PC-3 (cell line): ENCODE results near the gene HAPLN3. TPM values are rescaled to one million over a fixed set of nuclear protein-coding genes. Genes with fewer than 3 reads are reported as not detected.

ENCODE experiments used
- ATAC-seq: fragments of 200-7000 bp; cut with Tn5 transposase; 2 replicates; pipeline ENCODE4 v1.9.1; 2020; ENCODE audit warnings: mild to moderate bottlenecking, moderate library complexity
- BruUV-seq: library from RNA; stranded (reverse); fragments of 400-500 nt; replicated peaks from 2 replicates; lab custom pipeline; 2021; lab: Mats Ljungman, UMichigan
- CTCF ChIA-PET: fragments of 300-600 bp; sonication (Branson Sonifier 250); formaldehyde crosslinking; loops from one replicate; lab custom pipeline; 2022; ENCODE audit warnings: antibody characterized with exemption; lab: Charles Lee
- POLR2A ChIA-PET: fragments of 300-600 bp; sonication (Branson Sonifier 250); formaldehyde crosslinking; loops from one replicate; lab custom pipeline; 2022; ENCODE audit warnings: antibody characterized with exemption; ENCODE audit not compliant: unreplicated experiment; lab: Charles Lee
- DNase-seq: peaks from one replicate; pipeline ENCODE4 v3.0.0-alpha.2; 2015
- H2AFZ ChIP-seq: fragments of 300-600 bp; sonication (generic); 2 replicates; pipeline ENCODE4 v1.6.0; 2016; ENCODE audit warnings: antibody characterized with exemption, low read length
- H3F3A ChIP-seq: fragments of 300-600 bp; sonication (generic); one replicate; pipeline ENCODE4 v1.6.0; 2017; ENCODE audit warnings: antibody characterized with exemption, low read length, control low read depth, mild to moderate bottlenecking; ENCODE audit not compliant: unreplicated experiment
- H3K27ac ChIP-seq: fragments of 300-600 bp; sonication (generic); 2 replicates; pipeline ENCODE4 v1.5.1; 2016; ENCODE audit warnings: mild to moderate bottlenecking, low read length
- H3K27me3 ChIP-seq: fragments of 300-600 bp; sonication (generic); 2 replicates; pipeline ENCODE4 v1.6.1; 2016; ENCODE audit warnings: low read length, mixed read lengths
- H3K36me3 ChIP-seq: fragments of 300-600 bp; sonication (generic); 2 replicates; pipeline ENCODE4 v1.6.1; 2016; ENCODE audit warnings: low read depth, mixed run types, low read length, mixed read lengths
- H3K4me1 ChIP-seq: fragments of 300-600 bp; sonication (generic); 2 replicates; pipeline ENCODE4 v1.5.1; 2016; ENCODE audit warnings: low read length; ENCODE audit not compliant: insufficient read depth
- H3K4me2 ChIP-seq: fragments of 300-600 bp; sonication (generic); 2 replicates; pipeline ENCODE4 v1.6.0; 2016; ENCODE audit warnings: low read length
- H3K4me3 ChIP-seq: fragments of 300-600 bp; sonication (generic); 2 replicates; pipeline ENCODE4 v1.5.1; 2016; ENCODE audit warnings: mild to moderate bottlenecking, low read length, mixed read lengths
- H3K79me2 ChIP-seq: fragments of 300-600 bp; sonication (generic); 2 replicates; pipeline ENCODE4 v1.6.1; 2017; ENCODE audit warnings: low read length, mixed read lengths
- H3K9ac ChIP-seq: fragments of 300-600 bp; sonication (generic); 2 replicates; pipeline ENCODE4 v1.6.0; 2016; ENCODE audit warnings: mild to moderate bottlenecking, low read length
- H3K9me2 ChIP-seq: fragments of 300-600 bp; sonication (generic); replicated peaks from 2 replicates; pipeline ENCODE4 v1.6.1; 2016; ENCODE audit warnings: mixed run types, low read length, mixed read lengths
- H3K9me3 ChIP-seq: fragments of 300-600 bp; sonication (generic); 2 replicates; pipeline ENCODE4 v1.6.1; 2016; ENCODE audit warnings: low read length, mixed read lengths
- H4K20me1 ChIP-seq: fragments of 300-600 bp; sonication (generic); 2 replicates; pipeline ENCODE4 v1.6.1; 2016; ENCODE audit warnings: low read length, mixed read lengths
- CTCF ChIP-seq: fragments of 300-600 bp; sonication (generic); conservative IDR thresholded peaks from 2 replicates; pipeline ENCODE4 v1.5.1; 2017; ENCODE audit warnings: antibody characterized with exemption, low read depth, mild to moderate bottlenecking, low read length
- EZH2 ChIP-seq: fragments of 300-600 bp; sonication (generic); IDR thresholded peaks from one replicate; pipeline ENCODE4 v1.6.1; 2017; ENCODE audit warnings: antibody characterized with exemption, mild to moderate bottlenecking, low read length; ENCODE audit not compliant: unreplicated experiment
- EZH2phosphoT487 ChIP-seq: fragments of 300-600 bp; sonication (generic); IDR thresholded peaks from 2 replicates; pipeline ENCODE4 v1.6.1; 2018; ENCODE audit warnings: mild to moderate bottlenecking, antibody characterized with exemption, low read length, borderline replicate concordance
- intact Hi-C: fragments of 100-400 bp; cut with micrococcal nuclease; formaldehyde crosslinking; loops from 2 replicates; pipeline ENCODE4 v1.9.0; 2023
- total RNA-seq: library from RNA; depleted of rRNA; stranded (reverse); fragments of >200 nt; gene quantifications from 2 replicates; pipeline ENCODE4 v1.2.3, GENCODE V29; 2014

Gene HAPLN3
- total RNA-seq, 1 experiment from 2014 or later, result 1.1 TPM

GRCh38 chr15:88832820-88833730 is 62.3 kb downstream of the HAPLN3 start:
- Histone ChIP-seq H3F3A (no peaks in the 10 kb centered on the region), H3K27ac (no peak overlapping the region), H3K36me3 (no peaks in the 10 kb centered on the region), H2AFZ (no peak overlapping the region), H4K20me1 (no peaks in the 10 kb centered on the region), H3K4me2 (no peak overlapping the region), H3K9ac (no peak overlapping the region), H3K9me2 (no peaks in the 10 kb centered on the region), H3K9me3 (no peaks in the 10 kb centered on the region), H3K4me1 (peaks cover 18% of the 10 kb centered on the region), H3K27me3 (no peaks in the 10 kb centered on the region), H3K79me2 (no peaks in the 10 kb centered on the region), H3K4me3 (no peak overlapping the region)
- TF ChIP-seq CTCF, result no peak
- no peak for TF ChIP-seq EZH2phosphoT487
- TF ChIP-seq EZH2, result no peak
- CTCF ChIA-PET, result interaction anchor here (0.6 kb wide), 1 partner anchor 132 kb away, joined by 3 read pairs; no protein-coding TSS in a partner anchor
- no peak for DNase-seq
- ATAC-seq, result no peak
- POLR2A ChIA-PET, result no interaction called here
- intact Hi-C loops, result loop anchor here (10.0 kb wide), 1 partner anchor 208 kb away; the partner anchor contains the start of gene AEN
- no TSS peak for BruUV-seq

- DNase-seq (no peak), ATAC-seq (no peak; the same call in 1 of the 2 replicates)
- ChIA-PET CTCF (no interaction called here), POLR2A (no interaction called here)
- Histone ChIP-seq H3K36me3 (no peaks in the 10 kb centered on the region), H3K79me2 (no peaks in the 10 kb centered on the region), H3K27me3 (peaks cover 4% of the 10 kb centered on the region; the same call in 1 of the 2 replicates), H4K20me1 (no peaks in the 10 kb centered on the region), H2AFZ (no peak overlapping the region), H3K9ac (no peak overlapping the region), H3K4me1 (peaks cover 6% of the 10 kb centered on the region), H3K4me2 (no peak overlapping the region), H3F3A (no peaks in the 10 kb centered on the region), H3K4me3 (no peak overlapping the region), H3K9me3 (no peaks in the 10 kb centered on the region), H3K27ac (no peak overlapping the region), H3K9me2 (no peaks in the 10 kb centered on the region)
- TF ChIP-seq EZH2phosphoT487 (no peak), EZH2 (no peak), CTCF (no peak)
- intact Hi-C loops, result loop anchor here (10.0 kb wide), 1 partner anchor 205 kb away; the partner anchor contains the start of gene AEN
- no TSS peak for BruUV-seq
These were observed 65.3 kb downstream of the HAPLN3 start for GRCh38 chr15:88830016-88830415.

- H3K4me1 ChIP-seq, result peaks cover 1% of the 10 kb centered on the region; the same call in 1 of the 2 replicates
- no TSS peak for BruUV-seq
- POLR2A ChIA-PET, result no interaction called here
These were observed 66.6 kb downstream of the HAPLN3 start for GRCh38 chr15:88828791-88829190.

More at GRCh38 chr15:88828791-88829190, 66.6 kb downstream of the HAPLN3 start:
- H3K9ac ChIP-seq, result no peak overlapping the region
- intact Hi-C loops, result no loop called here
- no peak overlapping the region for H3K27ac ChIP-seq
- no peaks in the 10 kb centered on the region for H3K9me3 ChIP-seq
- CTCF ChIA-PET, result no interaction called here
- ATAC-seq (no peak), DNase-seq (no peak)
- TF ChIP-seq EZH2phosphoT487 (no peak), EZH2 (no peak), CTCF (no peak)
- no peak overlapping the region for H3K4me3 ChIP-seq
- no peaks in the 10 kb centered on the region for H3K36me3 ChIP-seq
- peaks cover 4% of the 10 kb centered on the region; the same call in 1 of the 2 replicates for H3K27me3 ChIP-seq
- no peaks in the 10 kb centered on the region for H4K20me1 ChIP-seq
- H2AFZ ChIP-seq, result no peak overlapping the region
- H3F3A ChIP-seq, result no peaks in the 10 kb centered on the region
- H3K9me2 ChIP-seq, result no peaks in the 10 kb centered on the region
- H3K79me2 ChIP-seq, result no peaks in the 10 kb centered on the region
- H3K4me2 ChIP-seq, result no peak overlapping the region
